Epithelial cell of proximal tubule (primary cell): Measurements from ENCODE around the gene UBE2F. TPM values are rescaled to one million over a fixed set of nuclear protein-coding genes. Genes with fewer than 3 reads are reported as not detected.

Source experiments
- DNase-seq: peaks from one replicate; pipeline ENCODE4 v3.0.0-alpha.2; 2011; ENCODE audit warnings: low read depth
- H3K4me3 ChIP-seq: 2 replicates; pipeline ENCODE4 v1.5.1; 2011; ENCODE audit warnings: low read depth, mild to moderate bottlenecking, low read length
- CTCF ChIP-seq: conservative IDR thresholded peaks from 2 replicates; pipeline ENCODE4 v1.5.1; 2012; ENCODE audit warnings: low read depth, mild to moderate bottlenecking, low read length
- total RNA-seq: library from RNA; depleted of rRNA; stranded (reverse); fragments of >200 nt; gene quantifications from 2 replicates; pipeline ENCODE4 v1.2.3, GENCODE V29; 2015

The UBE2F gene
- total RNA-seq, 1 donor from 2014 or later, result 54.8 TPM

- TF ChIP-seq CTCF, result no peak
- no peak for DNase-seq
- no peak overlapping the region for H3K4me3 ChIP-seq
Measured at GRCh38 chr2:238010572-238010971, 43.8 kb downstream of the UBE2F start.

- no peak for TF ChIP-seq CTCF
- DNase-seq, result no peak
Measured at GRCh38 chr2:238013806-238014205, 47.0 kb downstream of the UBE2F start.

GRCh38 chr2:238015705-238016104, 48.9 kb downstream of the UBE2F start:
- peak; percentile 39 for TF ChIP-seq CTCF
- H3K4me3 ChIP-seq, result no peak overlapping the region
- no peak for DNase-seq

More at GRCh38 chr2:238013806-238014205, 47.0 kb downstream of the UBE2F start:
- no peak overlapping the region for H3K4me3 ChIP-seq

- TF ChIP-seq CTCF, result no peak
- H3K4me3 ChIP-seq, result no peak overlapping the region
- no peak for DNase-seq
Measured at GRCh38 chr2:238016526-238016925, 49.7 kb downstream of the UBE2F start.

GRCh38 chr2:238019962-238020361, 53.1 kb downstream of the UBE2F start:
- no peak overlapping the region for H3K4me3 ChIP-seq
- TF ChIP-seq CTCF, result no peak
- no peak for DNase-seq

- DNase-seq, result no peak
- no peak for TF ChIP-seq CTCF
- H3K4me3 ChIP-seq, result no peak overlapping the region
Measured at GRCh38 chr2:238020816-238021215, 54.0 kb downstream of the UBE2F start.

GRCh38 chr2:238021327-238021726, 54.5 kb downstream of the UBE2F start:
- no peak for TF ChIP-seq CTCF
- no peak overlapping the region for H3K4me3 ChIP-seq
- no peak for DNase-seq
